Nephron progenitor cell (in vitro differentiated cells): Measurements from ENCODE around the gene COL21A1.
"Not testable (repeated sequence)": the region's sequence is repeated elsewhere in the genome, so short reads cannot be mapped to it uniquely, and the experiment has no call there.

ENCODE experiments used
- DNase-seq: peaks from one replicate; pipeline ENCODE4 v3.0.0; 2021
- H3K27ac Mint-ChIP-seq: 2 replicates; pipeline ENCODE4 v1.8.0; 2021; ENCODE audit warnings: mild to moderate bottlenecking, moderate library complexity, mixed read lengths
- H3K27me3 Mint-ChIP-seq: 2 replicates; pipeline ENCODE4 v1.8.0; 2021; ENCODE audit warnings: mild to moderate bottlenecking, low read depth, mixed read lengths; ENCODE audit not compliant: poor library complexity
- H3K36me3 Mint-ChIP-seq: 2 replicates; pipeline ENCODE4 v1.8.0; 2021; ENCODE audit warnings: low read depth, mixed read lengths
- H3K4me1 Mint-ChIP-seq: 2 replicates; pipeline ENCODE4 v1.8.0; 2021; ENCODE audit warnings: mixed read lengths
- H3K4me3 Mint-ChIP-seq: 2 replicates; pipeline ENCODE4 v1.8.0; 2021; ENCODE audit warnings: mild to moderate bottlenecking, moderate library complexity, mixed read lengths
- H3K9me3 Mint-ChIP-seq: 2 replicates; pipeline ENCODE4 v1.8.0; 2021; ENCODE audit warnings: mild to moderate bottlenecking, moderate library complexity, mixed read lengths
- TF ChIP-seq, protein P1 (sequence below): fragments of 200-600 bp; sonication (generic); IDR thresholded peaks from 2 replicates; pipeline ENCODE4 v1.5.0; 2021; ENCODE audit warnings: antibody characterized with exemption

COL21A1 gene

GRCh38 chr6:56270812-56271441 is 23.5 kb upstream of the COL21A1 start:
- Mint-ChIP-seq H3K36me3 (peaks cover 5% of the 10 kb centered on the region), H3K27me3 (no peaks in the 10 kb centered on the region), H3K27ac (no peak overlapping the region), H3K9me3 (peaks cover 62% of the 10 kb centered on the region), H3K4me1 (no peaks in the 10 kb centered on the region), H3K4me3 (no peak overlapping the region)
- TF ChIP-seq, protein P1, sequence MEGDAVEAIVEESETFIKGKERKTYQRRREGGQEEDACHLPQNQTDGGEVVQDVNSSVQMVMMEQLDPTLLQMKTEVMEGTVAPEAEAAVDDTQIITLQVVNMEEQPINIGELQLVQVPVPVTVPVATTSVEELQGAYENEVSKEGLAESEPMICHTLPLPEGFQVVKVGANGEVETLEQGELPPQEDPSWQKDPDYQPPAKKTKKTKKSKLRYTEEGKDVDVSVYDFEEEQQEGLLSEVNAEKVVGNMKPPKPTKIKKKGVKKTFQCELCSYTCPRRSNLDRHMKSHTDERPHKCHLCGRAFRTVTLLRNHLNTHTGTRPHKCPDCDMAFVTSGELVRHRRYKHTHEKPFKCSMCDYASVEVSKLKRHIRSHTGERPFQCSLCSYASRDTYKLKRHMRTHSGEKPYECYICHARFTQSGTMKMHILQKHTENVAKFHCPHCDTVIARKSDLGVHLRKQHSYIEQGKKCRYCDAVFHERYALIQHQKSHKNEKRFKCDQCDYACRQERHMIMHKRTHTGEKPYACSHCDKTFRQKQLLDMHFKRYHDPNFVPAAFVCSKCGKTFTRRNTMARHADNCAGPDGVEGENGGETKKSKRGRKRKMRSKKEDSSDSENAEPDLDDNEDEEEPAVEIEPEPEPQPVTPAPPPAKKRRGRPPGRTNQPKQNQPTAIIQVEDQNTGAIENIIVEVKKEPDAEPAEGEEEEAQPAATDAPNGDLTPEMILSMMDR, result no peak
- no peak for DNase-seq

- H3K4me3 Mint-ChIP-seq, result no peak overlapping the region
- H3K9me3 Mint-ChIP-seq, result peaks cover 37% of the 10 kb centered on the region
- H3K36me3 Mint-ChIP-seq, result peaks cover 5% of the 10 kb centered on the region
- TF ChIP-seq, protein P1, result no peak
- no peaks in the 10 kb centered on the region for H3K4me1 Mint-ChIP-seq
- H3K27me3 Mint-ChIP-seq, result no peaks in the 10 kb centered on the region
- no peak for DNase-seq
- H3K27ac Mint-ChIP-seq, result no peak overlapping the region
Measured at GRCh38 chr6:56268266-56268665, 20.9 kb upstream of the COL21A1 start.

GRCh38 chr6:56266011-56266410 is 18.6 kb upstream of the COL21A1 start:
- Mint-ChIP-seq H3K9me3 (peaks cover 20% of the 10 kb centered on the region), H3K36me3 (peaks cover 5% of the 10 kb centered on the region), H3K27ac (no peak overlapping the region), H3K4me1 (no peaks in the 10 kb centered on the region), H3K27me3 (no peaks in the 10 kb centered on the region), H3K4me3 (no peak overlapping the region)
- DNase-seq, result no peak
- TF ChIP-seq, protein P1, result no peak

GRCh38 chr6:56263596-56264315 is 16.4 kb upstream of the COL21A1 start:
- Mint-ChIP-seq H3K4me3 (no peak overlapping the region), H3K27me3 (no peaks in the 10 kb centered on the region), H3K36me3 (no peaks in the 10 kb centered on the region), H3K9me3 (peaks cover under 1% of the 10 kb centered on the region), H3K4me1 (no peaks in the 10 kb centered on the region), H3K27ac (no peak overlapping the region)
- no peak for DNase-seq
- TF ChIP-seq, protein P1, result no peak

GRCh38 chr6:56260593-56260992 is 13.2 kb upstream of the COL21A1 start:
- H3K4me1 Mint-ChIP-seq, H3K27me3 Mint-ChIP-seq, DNase-seq, H3K36me3 Mint-ChIP-seq, H3K9me3 Mint-ChIP-seq, H3K4me3 Mint-ChIP-seq, H3K27ac Mint-ChIP-seq: not testable (repeated sequence)

- Mint-ChIP-seq H3K27me3 (peaks cover 4% of the 10 kb centered on the region), H3K4me3 (no peak overlapping the region), H3K36me3 (no peaks in the 10 kb centered on the region), H3K9me3 (no peaks in the 10 kb centered on the region), H3K4me1 (no peaks in the 10 kb centered on the region), H3K27ac (no peak overlapping the region)
- TF ChIP-seq, protein P1, result no peak
- DNase-seq, result no peak
Measured at GRCh38 chr6:56259234-56260077, 12.1 kb upstream of the COL21A1 start.
